ENCODE data around the gene CINP. TPM values are rescaled to one million over a fixed set of nuclear protein-coding genes. Genes with fewer than 3 reads are reported as not detected.

The CINP gene
- total and polyA plus RNA-seq, 12 donors: 38.3 to 92.6 (median 41.7) TPM

GRCh38 chr14:102320033-102320660 lies 42.5 kb downstream of the CINP start:
- no peaks in the 10 kb centered on the region for H3K9me3 ChIP-seq (replicated peaks in 1 of 3)
- DNase-seq: peak; percentile 64 to 77 (median 70)
- peak overlapping the region; percentile 4 to 82 (median 53) for H3K4me3 ChIP-seq
- no peaks in the 10 kb centered on the region for H3K27me3 ChIP-seq
- 5 to 20% (median 11%) methylated on average over 10 to 30 of the region's 30 CpGs for WGBS, 4 donors
- peak overlapping the region; percentile 69 to 98 (median 92) for H3K27ac ChIP-seq
- H3K36me3 ChIP-seq (replicated peaks in 1 of 2): no peaks in the 10 kb centered on the region
- H3K4me1 ChIP-seq (replicated peaks in 1 of 2): peaks cover 6 to 39% of the 10 kb centered on the region in 2 donors
- intact Hi-C loops (cut with DNase I): loop anchor here in 1 of 2 donors (10.0 kb wide), 1 partner anchor 195 kb away; no protein-coding TSS in a partner anchor
- TF ChIP-seq CTCF (IDR thresholded peaks at IDR 0.05) (no peak), POLR2A (IDR thresholded peaks at IDR 0.05) (peak; percentile 8 to 46)

- peak; percentile 93 to 97 (median 95) for DNase-seq
- Histone ChIP-seq H3K36me3 (replicated peaks in 1 of 2) (no peaks in the 10 kb centered on the region), H3K4me1 (replicated peaks in 1 of 2) (peaks cover 6 to 42% of the 10 kb centered on the region in 2 donors), H3K27ac (peak within 1 kb of the TSS; percentile 69 to 98 (median 92)), H3K4me3 (peak within 1 kb of the TSS; percentile 17 to 82 (median 53)), H3K27me3 (no peaks in the 10 kb centered on the region), H3K9me3 (replicated peaks in 1 of 3) (no peaks in the 10 kb centered on the region)
- TF ChIP-seq CTCF (IDR thresholded peaks at IDR 0.05) (peak in 1 of 6 experiments; percentile 2), POLR2A (IDR thresholded peaks at IDR 0.05) (peak; percentile 20 to 32)
- intact Hi-C loops (cut with DNase I): loop anchor here in 1 of 2 donors (10.0 kb wide), 1 partner anchor 195 kb away; no protein-coding TSS in a partner anchor
- WGBS, 4 donors: 0 to 1% (median 0%) methylated on average over 5 to 71 of the region's 71 CpGs
Observed at GRCh38 chr14:102319351-102320032, 43.2 kb downstream of the CINP start, which contains the start of gene ZNF839. Gene ZNF839 (plus strand): TSS chr14:102319746. CDS start chr14:102319766, 20 bp downstream.

- H3K4me3 ChIP-seq: peak overlapping the region in 2 of 4 donors; percentile 60 to 82
- H3K9me3 ChIP-seq (replicated peaks in 1 of 3): no peaks in the 10 kb centered on the region
- H3K27me3 ChIP-seq: no peaks in the 10 kb centered on the region
- 63 to 67% (median 63%) methylated on average over 15 of the region's 15 CpGs for WGBS, 4 donors
- DNase-seq: peak in 3 of 7 donors; percentile 30 to 44 (median 36)
- H3K27ac ChIP-seq: peak overlapping the region in 4 of 5 donors; percentile 90 to 98 (median 92)
- no peaks in the 10 kb centered on the region for H3K36me3 ChIP-seq (replicated peaks in 1 of 2)
- H3K4me1 ChIP-seq (replicated peaks in 1 of 2): peaks cover 6 to 43% of the 10 kb centered on the region in 2 donors
- TF ChIP-seq POLR2A (IDR thresholded peaks at IDR 0.05) (no peak), CTCF (IDR thresholded peaks at IDR 0.05) (no peak)
- intact Hi-C loops (cut with DNase I): no loop called here
Observed at GRCh38 chr14:102318781-102319276, 43.9 kb downstream of the CINP start.
